ENCODE results near the gene RILP. TPM values are rescaled to one million over a fixed set of nuclear protein-coding genes. Genes with fewer than 3 reads are reported as not detected.

Gene RILP
- polyA plus RNA-seq, 2 of the 4 experiments (the other 2 are of a cell fraction) = 6.4 to 6.8 TPM

GRCh38 chr17:1684378-1685189 is 34.9 kb upstream of the RILP start, which contains the start of gene PRPF8 (continued):
- TF ChIP-seq, protein P1, sequence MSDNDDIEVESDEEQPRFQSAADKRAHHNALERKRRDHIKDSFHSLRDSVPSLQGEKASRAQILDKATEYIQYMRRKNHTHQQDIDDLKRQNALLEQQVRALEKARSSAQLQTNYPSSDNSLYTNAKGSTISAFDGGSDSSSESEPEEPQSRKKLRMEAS (IDR thresholded peaks at IDR 0.05) = peak; percentile 86
- peak; percentile 12; the same call in 1 of the 3 replicates for TF ChIP-seq SMC3 (IDR thresholded peaks at IDR 0.05)
- no peak for TF ChIP-seq ZNF302 (CRISPR knock-in tag; IDR thresholded peaks at IDR 0.05)
- TF ChIP-seq NFE2L2 (conservative IDR thresholded peaks at IDR 0.05; ENCODE audit: low read length) = no peak
- TF ChIP-seq PHF8 (IDR thresholded peaks at IDR 0.05; ENCODE audit: borderline replicate concordance, low read depth) = peak; percentile 98
- no peak for TF ChIP-seq TP53 (CRISPR knock-in tag; IDR thresholded peaks at IDR 0.05)
- TF ChIP-seq HOXA7 (CRISPR knock-in tag; IDR thresholded peaks at IDR 0.05) = no peak
- TF ChIP-seq, protein P2, sequence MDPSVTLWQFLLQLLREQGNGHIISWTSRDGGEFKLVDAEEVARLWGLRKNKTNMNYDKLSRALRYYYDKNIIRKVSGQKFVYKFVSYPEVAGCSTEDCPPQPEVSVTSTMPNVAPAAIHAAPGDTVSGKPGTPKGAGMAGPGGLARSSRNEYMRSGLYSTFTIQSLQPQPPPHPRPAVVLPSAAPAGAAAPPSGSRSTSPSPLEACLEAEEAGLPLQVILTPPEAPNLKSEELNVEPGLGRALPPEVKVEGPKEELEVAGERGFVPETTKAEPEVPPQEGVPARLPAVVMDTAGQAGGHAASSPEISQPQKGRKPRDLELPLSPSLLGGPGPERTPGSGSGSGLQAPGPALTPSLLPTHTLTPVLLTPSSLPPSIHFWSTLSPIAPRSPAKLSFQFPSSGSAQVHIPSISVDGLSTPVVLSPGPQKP (IDR thresholded peaks at IDR 0.05; ENCODE audit: low read depth, low read length) = no peak
- peak; percentile 78; the same call in 1 of the 3 replicates for TF ChIP-seq BCL3 (IDR thresholded peaks at IDR 0.05)
- no peak for TF ChIP-seq RFX5 (IDR thresholded peaks at IDR 0.05)
- TF ChIP-seq, protein P3, sequence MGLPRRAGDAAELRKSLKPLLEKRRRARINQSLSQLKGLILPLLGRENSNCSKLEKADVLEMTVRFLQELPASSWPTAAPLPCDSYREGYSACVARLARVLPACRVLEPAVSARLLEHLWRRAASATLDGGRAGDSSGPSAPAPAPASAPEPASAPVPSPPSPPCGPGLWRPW (IDR thresholded peaks at IDR 0.05) = no peak
- no peak for TF ChIP-seq CBX2 (IDR thresholded peaks at IDR 0.05; ENCODE audit: borderline replicate concordance, low read depth)
- no peak for TF ChIP-seq CBX8 (IDR thresholded peaks at IDR 0.05)
- TF ChIP-seq GATA3 (IDR thresholded peaks at IDR 0.05; ENCODE audit: borderline replicate concordance) = 0 out of 2 replicates have a peak, but pooled peaks have one; percentile 3
- no peak for TF ChIP-seq CHD4 (IDR thresholded peaks at IDR 0.05; ENCODE audit: borderline replicate concordance)
- no peak for TF ChIP-seq JUNB (IDR thresholded peaks at IDR 0.05)
- TF ChIP-seq FOSB (CRISPR knock-in tag; IDR thresholded peaks at IDR 0.05) = no peak
- no peak for TF ChIP-seq NR3C1 (IDR thresholded peaks at IDR 0.05)

- Histone ChIP-seq H3K4me1 (peaks cover 7% of the 10 kb centered on the region), H3K4me2 (peak overlapping the region; percentile 89), H3K4me3 (peak overlapping the region; percentile 85), H3K9me3 (no peaks in the 10 kb centered on the region), H3K27ac (peak overlapping the region; percentile 95)
- TF ChIP-seq RFX5 (IDR thresholded peaks at IDR 0.05) (no peak), FOXS1 (CRISPR knock-in tag; IDR thresholded peaks at IDR 0.05) (no peak), BHLHE40 (IDR thresholded peaks at IDR 0.05; ENCODE audit: low read depth, low read length) (no peak), RAD21 (conservative IDR thresholded peaks at IDR 0.05 in 1 of 2, IDR thresholded peaks at IDR 0.05 in 1 of 2) (no peak)
- TF ChIP-seq, protein P4, sequence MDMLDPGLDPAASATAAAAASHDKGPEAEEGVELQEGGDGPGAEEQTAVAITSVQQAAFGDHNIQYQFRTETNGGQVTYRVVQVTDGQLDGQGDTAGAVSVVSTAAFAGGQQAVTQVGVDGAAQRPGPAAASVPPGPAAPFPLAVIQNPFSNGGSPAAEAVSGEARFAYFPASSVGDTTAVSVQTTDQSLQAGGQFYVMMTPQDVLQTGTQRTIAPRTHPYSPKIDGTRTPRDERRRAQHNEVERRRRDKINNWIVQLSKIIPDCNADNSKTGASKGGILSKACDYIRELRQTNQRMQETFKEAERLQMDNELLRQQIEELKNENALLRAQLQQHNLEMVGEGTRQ (IDR thresholded peaks at IDR 0.05) = no peak
- 80% methylated on average over 5 of the region's 5 CpGs for WGBS (ENCODE audit: missing lambda C conversion rate)
- ATAC-seq (no peak), DNase-seq (ENCODE audit: low read depth in 1 of 2, low spot score in 1 of 2) (no peak), FAIRE-seq (no peak)
- POLR2A ChIA-PET = interaction anchor here (0.5 to 2.0 kb wide), 10 partner anchors 10 to 362 kb away, joined by 3 to 14 read pairs (median 6); partner anchors contain the start of gene RILP
- CTCF ChIA-PET = interaction anchor here (1.0 to 10.2 kb wide), 9 partner anchors 10 to 100 kb away, joined by 3 to 127 read pairs (median 4); partner anchors contain the start of gene RILP
These were observed 33.8 kb upstream of the RILP start for GRCh38 chr17:1683459-1683858.

All from A549 (cell line).